Lung (tissue), 16 donors: ENCODE data around the gene OLIG2. TPM values are rescaled to one million over a fixed set of nuclear protein-coding genes. Genes with fewer than 3 reads are reported as not detected.
A peak's percentile ranks its signal among the peaks of the same experiment; 100 is the strongest.

Experiments used
- ATAC-seq: fragments of 200-7000 bp; cut with Tn5 transposase; one replicate; pipeline ENCODE4 v1.9.1; 2020; ENCODE audit warnings: moderate number of reproducible peaks; ENCODE audit not compliant: insufficient read depth, low FRiP score
- DNase-seq, 3 donors: peaks; one replicate each; pipeline ENCODE4 v3.0.0-alpha.2; 2013 to 2017
- H3K27ac ChIP-seq, 2 donors: one replicate each; pipeline ENCODE4 v1.5.1; 2013; ENCODE audit warnings: mild to moderate bottlenecking in 2 of 2, moderate library complexity in 2 of 2, control low read depth in 1 of 2, inconsistent platforms in 1 of 2, low read depth in 1 of 2, low read length in 1 of 2
- H3K27me3 ChIP-seq, 3 donors: one replicate each; pipeline ENCODE4 v1.5.1; 2013; ENCODE audit warnings: low read length in 2 of 3; ENCODE audit not compliant: control insufficient read depth in 3 of 3, insufficient read depth in 3 of 3
- H3K36me3 ChIP-seq, 4 donors: one replicate each; pipeline ENCODE4 v1.5.1; 2013; ENCODE audit warnings: low read length in 4 of 4, mild to moderate bottlenecking in 1 of 4, moderate library complexity in 1 of 4; ENCODE audit not compliant: control insufficient read depth in 4 of 4, insufficient read depth in 4 of 4
- H3K4me1 ChIP-seq, 5 donors: one replicate each; pipeline ENCODE4 v1.5.1; 2013; ENCODE audit warnings: low read length in 5 of 5, mild to moderate bottlenecking in 2 of 5, moderate library complexity in 1 of 5; ENCODE audit not compliant: control insufficient read depth in 5 of 5, insufficient read depth in 5 of 5
- H3K4me3 ChIP-seq: one replicate; pipeline ENCODE4 v1.5.1; 2013; ENCODE audit warnings: mild to moderate bottlenecking, control low read depth, moderate library complexity
- H3K9ac ChIP-seq, 2 donors: one replicate each; pipeline ENCODE4 v1.5.1; 2013; ENCODE audit warnings: low read length in 2 of 2, control low read depth in 1 of 2; ENCODE audit not compliant: insufficient read depth in 1 of 2
- H3K9me3 ChIP-seq, 4 donors: one replicate each; pipeline ENCODE4 v1.5.1; 2013; ENCODE audit warnings: low read length in 3 of 4, mild to moderate bottlenecking in 1 of 4, moderate library complexity in 1 of 4; ENCODE audit not compliant: control insufficient read depth in 4 of 4, insufficient read depth in 3 of 4
- CTCF ChIP-seq: IDR thresholded peaks from 2 replicates; pipeline ENCODE4 v1.5.1; 2012; ENCODE audit warnings: mild to moderate bottlenecking; ENCODE audit errors: control extremely low read depth, extremely low read depth
- WGBS, 2 donors: extraction: QIAGEN DNeasy Blood & Tissue Kit; methylation state at CpG; one replicate each; pipeline ENCODE4 v1.1.7; 2013; 5-methylcytosine and 5-hydroxymethylcytosine counted together
- long read RNA-seq, 5 donors: transcript quantifications; one replicate each; lab custom pipeline, GENCODE V29; 2026
- polyA plus RNA-seq, 2 donors: library from polyadenylated mRNA; stranded (reverse); fragments of 200-250 nt; gene quantifications; one replicate each; pipeline ENCODE4 v1.2.1, GENCODE V29; 2013
- total RNA-seq, 2 donors: library from RNA; depleted of rRNA in 1 of 2; stranded (reverse); fragments of >200 nt in 1 of 2; gene quantifications; one replicate each; pipeline ENCODE4 v1.2.1, GENCODE V29; 2014 to 2021
- donor health status: control.
- donor health status: control.
- donor health status: Bipolar disorder and iron deficiency.
- donor health status: healthy.
- donor health status: DM: yes; HTN: yes; CAD: no.

Gene OLIG2
- 1 to 10 TPM in 1 of 2 donors, under 1 TPM in 1; 0.18 to 1.1 TPM for total RNA-seq
- 1 to 10 TPM in 1 of 2 donors, under 1 TPM in 1; 0.04 to 1.3 TPM for polyA plus RNA-seq
- long read RNA-seq, donor 1, result 0 reads
- long read RNA-seq, donor 2, result 0 reads
- long read RNA-seq, donor 3, result 0 reads
- long read RNA-seq, donor 4, result 0 reads
- long read RNA-seq, donor 5, result 0 reads

- no peak within 1 kb of the TSS for H3K4me3 ChIP-seq
- H3K4me1 ChIP-seq, result peaks cover 0 to 22% (median 4%) of the 10 kb centered on the region in 5 donors
- H3K9me3 ChIP-seq, result peaks cover 0 to 4% (median 0%) of the 10 kb centered on the region in 4 donors
- no peaks in the 10 kb centered on the region for H3K36me3 ChIP-seq
- H3K27ac ChIP-seq, result no peak within 1 kb of the TSS
- peak in 1 of 3 donors; percentile 38 for DNase-seq
- no peak for TF ChIP-seq CTCF
- WGBS, 2 donors, result 1 to 3% methylated on average over 55 to 59 of the region's 59 CpGs
- H3K27me3 ChIP-seq, result peaks cover 51 to 96% (median 84%) of the 10 kb centered on the region in 3 donors
- ATAC-seq, result no peak
- H3K9ac ChIP-seq, result no peak within 1 kb of the TSS
These were observed at the start of gene OLIG2 for GRCh38 chr21:33025489-33026442. TSS of gene OLIG2 (plus strand) at chr21:33025935. CDS start at chr21:33026863, 928 bp downstream.

GRCh38 chr21:32976791-32977190 is 48.9 kb upstream of the OLIG2 start:
- 74 to 86% methylated on average over 3 of the region's 3 CpGs for WGBS, 2 donors
- ATAC-seq (no peak), DNase-seq (no peak)

GRCh38 chr21:32977216-32977615 is 48.5 kb upstream of the OLIG2 start:
- no peak for ATAC-seq

More at GRCh38 chr21:32976791-32977190, 48.9 kb upstream of the OLIG2 start:
- H3K9ac ChIP-seq, result no peak overlapping the region
- H3K9me3 ChIP-seq, result peaks cover 0 to 4% (median 0%) of the 10 kb centered on the region in 4 donors
- no peak for TF ChIP-seq CTCF
- H3K36me3 ChIP-seq, result no peaks in the 10 kb centered on the region
- H3K27me3 ChIP-seq, result peaks cover 0 to 26% (median 0%) of the 10 kb centered on the region in 3 donors
- no peak overlapping the region for H3K4me3 ChIP-seq
- H3K27ac ChIP-seq, result no peak overlapping the region
- H3K4me1 ChIP-seq, result no peaks in the 10 kb centered on the region

More at GRCh38 chr21:32977216-32977615, 48.5 kb upstream of the OLIG2 start:
- no peak for DNase-seq
- Histone ChIP-seq H3K9ac (no peak overlapping the region), H3K4me1 (no peaks in the 10 kb centered on the region), H3K9me3 (peaks cover 0 to 4% (median 0%) of the 10 kb centered on the region in 4 donors), H3K4me3 (no peak overlapping the region), H3K27me3 (peaks cover 0 to 31% (median 0%) of the 10 kb centered on the region in 3 donors), H3K36me3 (no peaks in the 10 kb centered on the region), H3K27ac (no peak overlapping the region)
- WGBS, 2 donors, result 74 to 80% methylated on average over 5 of the region's 5 CpGs
- TF ChIP-seq CTCF, result no peak
